ENCODE data around the gene SEC62. TPM values are rescaled to one million over a fixed set of nuclear protein-coding genes. Genes with fewer than 3 reads are reported as not detected.

SEC62 gene
- total and polyA plus RNA-seq, 9 of the 15 experiments (the other 6 are each of a cell fraction or from before 2014, with no cell fraction given), result 34.5 to 152 (median 51.8) TPM

DNA sequence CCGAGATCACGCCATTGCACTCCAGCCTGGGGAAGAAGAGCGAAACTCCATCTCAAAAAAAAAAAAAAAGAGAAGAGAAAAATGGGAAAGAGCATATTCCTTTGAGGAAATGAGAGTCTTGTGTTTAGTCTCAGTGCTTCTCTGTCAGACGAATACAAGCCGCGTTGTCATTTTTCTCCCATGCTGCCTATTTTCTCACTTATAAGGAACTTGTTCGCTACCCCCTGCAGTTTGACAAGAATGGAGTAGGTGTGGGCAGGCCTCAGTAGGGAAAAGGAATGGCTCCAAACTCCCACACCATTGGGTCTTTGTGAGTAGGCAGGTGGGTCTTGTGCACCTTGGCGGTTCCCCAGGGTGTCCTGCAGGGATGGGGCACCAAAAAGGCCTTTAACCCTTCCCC, 77.7 kb downstream of the SEC62 start:
- no peak overlapping the region for H3K4me3 ChIP-seq
- no peaks in the 10 kb centered on the region for H4K20me1 ChIP-seq (replicated peaks; ENCODE audit: control insufficient read depth, insufficient read depth, low read length)
- no TSS peak for BruUV-seq (replicated peaks)
- no peaks in the 10 kb centered on the region for H3K9me3 ChIP-seq (replicated peaks; ENCODE audit: control insufficient read depth, insufficient read depth, low read depth, low read length)
- WGBS (ENCODE audit: insufficient coverage, low coverage, missing lambda C conversion rate), result 76% methylated on average over 7 of the region's 8 CpGs
- TF ChIP-seq CHD1 (IDR thresholded peaks at IDR 0.05; ENCODE audit: low read length) (no peak), ZNF766 (CRISPR knock-in tag; conservative IDR thresholded peaks at IDR 0.05) (no peak), RCOR1 (IDR thresholded peaks at IDR 0.05; ENCODE audit: borderline replicate concordance in 1 of 2, low read depth in 2 of 2, low read length in 2 of 2) (no peak), ZNF77 (CRISPR knock-in tag; IDR thresholded peaks at IDR 0.05) (no peak), JUND (IDR thresholded peaks at IDR 0.05; ENCODE audit: borderline replicate concordance, low read depth, low read length) (no peak), JUND (tag; IDR thresholded peaks at IDR 0.05; ENCODE audit: borderline replicate concordance, low read depth, low read length) (no peak), ZNF445 (CRISPR knock-in tag; IDR thresholded peaks at IDR 0.05; ENCODE audit: low read depth) (no peak), ZNF197 (CRISPR knock-in tag; IDR thresholded peaks at IDR 0.05; ENCODE audit: low read depth) (no peak), DLX4 (CRISPR knock-in tag; IDR thresholded peaks at IDR 0.05) (no peak), MCM5 (IDR thresholded peaks at IDR 0.05; ENCODE audit: low read depth) (no peak), ZNF644 (tag; IDR thresholded peaks at IDR 0.05; ENCODE audit: low read depth) (no peak), EWSR1 (IDR thresholded peaks at IDR 0.05; ENCODE audit: borderline replicate concordance, low read depth, partially characterized antibody) (no peak), ZBTB40 (IDR thresholded peaks at IDR 0.05) (no peak), ZBTB40 (CRISPR knock-in tag; IDR thresholded peaks at IDR 0.05) (no peak)
- POLR2A ChIA-PET, result interaction anchor here (1.2 kb wide), 1 partner anchor 10 kb away, joined by 4 read pairs; no protein-coding TSS in a partner anchor
- no peaks in the 10 kb centered on the region for H3K36me3 ChIP-seq (ENCODE audit: control insufficient read depth, insufficient read depth, low read length)
- intact Hi-C loops (cut with micrococcal nuclease), result no loop called here
- CTCF ChIA-PET (ENCODE audit: low intra/inter-chr PET ratio), result no interaction called here
- no peak overlapping the region for H3K4me2 ChIP-seq (ENCODE audit: insufficient read depth, low read length)
- DNase-seq (ENCODE audit: extremely low read depth in 1 of 4, low spot score in 3 of 4) (no peak), FAIRE-seq (no peak), ATAC-seq (no peak)
- H2AFZ ChIP-seq (ENCODE audit: low read depth, low read length), result no peak overlapping the region
- H3K27me3 ChIP-seq (ENCODE audit: control insufficient read depth in 2 of 2, insufficient read depth in 2 of 2, low read length in 2 of 2), result no peaks in the 10 kb centered on the region
- H3K4me1 ChIP-seq (replicated peaks in 1 of 2; ENCODE audit: control insufficient read depth in 2 of 2, insufficient read depth in 2 of 2, low read length in 2 of 2), result peaks cover 0 to 2% of the 10 kb centered on the region in 2 experiments; a peak in 1 of 5 replicates
- H3K79me2 ChIP-seq (ENCODE audit: control insufficient read depth, insufficient read depth, low read length), result no peaks in the 10 kb centered on the region
- no peak overlapping the region for H3K9ac ChIP-seq (ENCODE audit: insufficient read depth in 1 of 2, low read depth in 2 of 2, low read length in 2 of 2)
- H3K27ac ChIP-seq (ENCODE audit: extremely low read depth, low read depth, low read length), result no peak overlapping the region
- no peaks in the 10 kb centered on the region for H3K9me1 ChIP-seq (ENCODE audit: control insufficient read depth, insufficient read depth, low read length)
- in situ Hi-C loops (cut with MboI), result no loop called here
